Tibial nerve (tissue), 4 donors: ENCODE data around the gene DOCK9. TPM values are rescaled to one million over a fixed set of nuclear protein-coding genes. Genes with fewer than 3 reads are reported as not detected.

Experiments
- DNase-seq, 2 donors: peaks; one replicate each; pipeline ENCODE4 v3.0.0-alpha.2; 2019; ENCODE audit warnings: low spot score in 2 of 2
- H3K27ac ChIP-seq, 4 donors: fragments of 200-600 bp; sonication (generic) in 3 of 4; one replicate each; pipeline ENCODE4 v1.5.1; 2017 to 2019; ENCODE audit warnings: mild to moderate bottlenecking in 1 of 4
- H3K27me3 ChIP-seq, 2 donors: fragments of 200-600 bp; sonication (generic) in 1 of 2; one replicate each; pipeline versions ENCODE4 v1.5.1 to v1.6.0; 2017 to 2019
- H3K36me3 ChIP-seq, 3 donors: fragments of 200-600 bp; sonication (generic); one replicate each; pipeline ENCODE4 v1.5.1; 2018 to 2019
- H3K4me1 ChIP-seq, 4 donors: fragments of 200-600 bp; sonication (generic) in 3 of 4; one replicate each; pipeline ENCODE4 v1.5.1; 2017 to 2019
- H3K4me3 ChIP-seq, 4 donors: fragments of 200-600 bp; sonication (generic) in 3 of 4; one replicate each; pipeline ENCODE4 v1.5.1; 2017 to 2019; ENCODE audit warnings: mild to moderate bottlenecking in 1 of 4, moderate library complexity in 1 of 4
- H3K9me3 ChIP-seq, 4 donors: fragments of 200-600 bp; sonication (generic) in 3 of 4; one replicate each; pipeline ENCODE4 v1.5.1; 2017 to 2019
- EP300 ChIP-seq, 2 donors: sonication (generic); formaldehyde crosslinking; IDR thresholded peaks; one replicate each; pipeline ENCODE4 v1.6.1; 2017; ENCODE audit warnings: antibody characterized with exemption in 2 of 2, mild to moderate bottlenecking in 1 of 2
- POLR2A ChIP-seq, 2 donors: fragments of 450-650 bp; IDR thresholded peaks; one replicate each; pipeline ENCODE4 v1.6.1; 2017; ENCODE audit warnings: antibody characterized with exemption in 2 of 2, mild to moderate bottlenecking in 2 of 2, moderate library complexity in 2 of 2
- WGBS, 2 donors: methylation state at CpG; one replicate each; pipeline ENCODE4 v1.1.5; 2018; 5-methylcytosine and 5-hydroxymethylcytosine counted together
- total RNA-seq, 4 donors: library from RNA; depleted of rRNA; stranded (reverse); fragments of >200 nt; gene quantifications; one replicate each; pipeline ENCODE4 v1.1.0, GENCODE V29; 2016
- TF ChIP-seq, protein P1 (sequence below), 5 experiments: fragments of 200-600 bp in 3 of 5; fragments of 450-650 bp in 2 of 5; sonication (generic) in 3 of 5; IDR thresholded peaks; one replicate each; pipeline ENCODE4 v1.5.1; 2016 to 2019; ENCODE audit warnings: antibody characterized with exemption in 5 of 5, mild to moderate bottlenecking in 3 of 5, moderate library complexity in 2 of 5

DOCK9 gene
- total RNA-seq, 4 donors from 2014 or later, result 147 to 258 (median 243) TPM

DNA sequence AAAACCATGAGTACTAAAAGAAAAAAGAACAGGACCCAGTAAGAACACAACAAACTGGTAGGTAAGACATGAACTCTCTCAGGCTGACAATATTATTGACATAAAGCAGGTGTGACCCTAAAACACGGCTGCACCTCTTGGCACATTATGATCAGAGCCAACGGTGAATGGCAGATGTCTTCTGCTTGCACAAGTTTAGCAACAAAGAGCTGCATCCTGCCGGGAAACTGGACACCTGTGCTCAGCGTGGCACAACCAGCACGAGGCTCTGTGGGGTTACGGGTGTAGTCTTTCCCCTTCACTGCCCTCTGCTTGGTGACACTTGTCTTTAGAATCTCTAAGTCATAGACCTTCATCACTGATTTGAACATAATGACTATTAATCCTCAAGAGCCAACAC lies 97.9 kb downstream of the DOCK9 start:
- WGBS, 2 donors, result 82 to 83% methylated on average over 6 of the region's 6 CpGs
- no peaks in the 10 kb centered on the region for H3K27me3 ChIP-seq
- peaks cover 0 to 16% (median 0%) of the 10 kb centered on the region in 4 donors for H3K4me1 ChIP-seq
- H3K9me3 ChIP-seq, result no peaks in the 10 kb centered on the region
- DNase-seq, result no peak
- peaks cover 0 to 94% (median 5%) of the 10 kb centered on the region in 3 donors for H3K36me3 ChIP-seq
- TF ChIP-seq EP300 (IDR thresholded peaks at IDR 0.05), result no peak
- TF ChIP-seq, protein P1, sequence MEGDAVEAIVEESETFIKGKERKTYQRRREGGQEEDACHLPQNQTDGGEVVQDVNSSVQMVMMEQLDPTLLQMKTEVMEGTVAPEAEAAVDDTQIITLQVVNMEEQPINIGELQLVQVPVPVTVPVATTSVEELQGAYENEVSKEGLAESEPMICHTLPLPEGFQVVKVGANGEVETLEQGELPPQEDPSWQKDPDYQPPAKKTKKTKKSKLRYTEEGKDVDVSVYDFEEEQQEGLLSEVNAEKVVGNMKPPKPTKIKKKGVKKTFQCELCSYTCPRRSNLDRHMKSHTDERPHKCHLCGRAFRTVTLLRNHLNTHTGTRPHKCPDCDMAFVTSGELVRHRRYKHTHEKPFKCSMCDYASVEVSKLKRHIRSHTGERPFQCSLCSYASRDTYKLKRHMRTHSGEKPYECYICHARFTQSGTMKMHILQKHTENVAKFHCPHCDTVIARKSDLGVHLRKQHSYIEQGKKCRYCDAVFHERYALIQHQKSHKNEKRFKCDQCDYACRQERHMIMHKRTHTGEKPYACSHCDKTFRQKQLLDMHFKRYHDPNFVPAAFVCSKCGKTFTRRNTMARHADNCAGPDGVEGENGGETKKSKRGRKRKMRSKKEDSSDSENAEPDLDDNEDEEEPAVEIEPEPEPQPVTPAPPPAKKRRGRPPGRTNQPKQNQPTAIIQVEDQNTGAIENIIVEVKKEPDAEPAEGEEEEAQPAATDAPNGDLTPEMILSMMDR (IDR thresholded peaks at IDR 0.05), result no peak
- no peak for TF ChIP-seq POLR2A (IDR thresholded peaks at IDR 0.05)
- H3K27ac ChIP-seq, result peak overlapping the region in 1 of 4 donors; percentile 31
- H3K4me3 ChIP-seq, result no peak overlapping the region

DNA sequence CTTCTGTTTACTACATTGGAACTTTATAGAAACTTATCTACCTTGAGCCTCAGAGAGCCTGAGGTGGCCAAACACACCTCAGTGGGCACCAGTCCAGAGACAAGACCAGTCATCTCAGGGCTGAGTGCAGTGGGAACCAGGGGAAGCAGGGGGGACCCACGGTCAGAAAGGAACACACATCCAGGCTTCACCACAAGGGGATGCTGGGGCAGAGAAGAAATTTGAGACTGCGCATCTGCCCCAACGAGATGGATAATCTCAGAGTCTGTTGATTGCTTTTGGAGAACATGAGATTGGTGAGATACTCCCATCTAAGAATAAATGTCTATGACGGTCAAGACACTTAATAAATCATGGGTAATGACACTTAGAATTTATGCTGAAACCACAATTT lies 98.7 kb downstream of the DOCK9 start:
- H3K27me3 ChIP-seq, result no peaks in the 10 kb centered on the region
- DNase-seq, result no peak
- peak overlapping the region in 2 of 4 donors; percentile 14 to 51 for H3K27ac ChIP-seq
- 65 to 71% methylated on average over 4 of the region's 4 CpGs for WGBS, 2 donors
- TF ChIP-seq, protein P1 (IDR thresholded peaks at IDR 0.05), result no peak
- TF ChIP-seq EP300 (IDR thresholded peaks at IDR 0.05) (no peak), POLR2A (IDR thresholded peaks at IDR 0.05) (no peak)
- H3K4me1 ChIP-seq, result peaks cover 0 to 16% (median 0%) of the 10 kb centered on the region in 4 donors
- no peak overlapping the region for H3K4me3 ChIP-seq
- H3K36me3 ChIP-seq, result peaks cover 0 to 94% (median 3%) of the 10 kb centered on the region in 3 donors
- no peaks in the 10 kb centered on the region for H3K9me3 ChIP-seq

DNA sequence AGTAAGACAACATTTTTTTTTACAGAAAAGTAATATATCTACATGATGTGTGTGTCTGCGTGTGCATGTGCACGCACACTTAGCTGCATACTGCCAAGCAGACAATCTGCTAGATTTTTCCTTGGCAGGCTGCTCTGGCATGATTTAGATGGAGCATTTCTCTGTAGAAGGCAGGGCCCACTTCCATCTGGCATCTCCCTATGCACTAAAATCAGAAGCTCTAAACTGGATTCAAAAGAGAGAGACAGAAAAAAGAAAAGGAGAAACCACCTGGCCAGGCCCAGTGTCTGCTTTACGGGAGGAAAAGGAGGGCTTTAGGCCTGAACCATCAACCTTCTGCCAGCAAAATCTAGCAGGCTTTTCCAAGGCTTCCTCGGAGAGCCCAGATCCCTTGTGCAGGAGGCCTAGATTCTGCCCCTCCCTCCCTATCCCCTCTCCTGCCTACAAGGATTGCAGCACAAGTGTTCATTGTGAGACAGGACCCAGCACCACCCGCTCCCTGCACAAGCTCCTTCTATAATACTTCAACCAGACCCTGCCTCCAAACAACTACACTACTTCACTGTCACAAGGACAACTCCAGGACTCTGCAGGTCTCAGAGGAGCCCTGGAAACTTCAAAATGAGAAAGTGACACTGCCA lies 99.3 kb downstream of the DOCK9 start:
- H3K4me1 ChIP-seq, result peaks cover 0 to 13% (median 0%) of the 10 kb centered on the region in 4 donors
- H3K27ac ChIP-seq, result peak overlapping the region in 2 of 4 donors; percentile 14 to 51
- WGBS, 2 donors, result 63 to 67% methylated on average over 5 of the region's 5 CpGs
- H3K36me3 ChIP-seq, result peaks cover under 1 to 94% (median 3%) of the 10 kb centered on the region in 3 donors
- no peak for TF ChIP-seq POLR2A (IDR thresholded peaks at IDR 0.05)
- no peak for TF ChIP-seq EP300 (IDR thresholded peaks at IDR 0.05)
- TF ChIP-seq, protein P1 (IDR thresholded peaks at IDR 0.05), result no peak
- H3K27me3 ChIP-seq, result no peaks in the 10 kb centered on the region
- H3K4me3 ChIP-seq, result no peak overlapping the region
- peaks cover 0 to 4% (median 0%) of the 10 kb centered on the region in 4 donors for H3K9me3 ChIP-seq
- DNase-seq, result no peak

DNA sequence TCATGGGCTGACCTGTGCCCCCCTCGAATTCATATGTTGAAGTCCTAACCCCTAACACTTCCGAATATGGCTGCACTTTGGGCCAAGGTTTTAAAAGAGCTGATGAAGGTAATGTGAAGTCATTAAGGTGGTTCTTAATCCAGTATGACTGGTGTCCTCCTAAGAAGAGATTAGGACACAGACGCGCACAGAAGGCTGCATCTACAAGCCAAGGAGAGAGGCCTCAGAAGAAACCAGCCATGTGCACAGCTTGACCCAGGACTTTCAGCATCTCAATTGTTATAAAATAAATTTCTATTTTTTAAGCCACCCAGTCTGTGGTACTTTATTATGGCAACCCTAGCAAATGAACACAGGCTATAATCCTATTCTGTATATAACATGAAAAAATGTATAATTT lies 99.9 kb downstream of the DOCK9 start:
- H3K36me3 ChIP-seq, result peaks cover 3 to 94% (median 4%) of the 10 kb centered on the region in 3 donors
- TF ChIP-seq EP300 (IDR thresholded peaks at IDR 0.05), result no peak
- TF ChIP-seq, protein P1 (IDR thresholded peaks at IDR 0.05), result no peak
- TF ChIP-seq POLR2A (IDR thresholded peaks at IDR 0.05), result no peak
- no peak overlapping the region for H3K4me3 ChIP-seq
- H3K9me3 ChIP-seq, result peaks cover 0 to 10% (median 0%) of the 10 kb centered on the region in 4 donors
- WGBS, 2 donors, result 83 to 87% methylated on average over 4 of the region's 4 CpGs
- DNase-seq, result no peak
- H3K4me1 ChIP-seq, result peaks cover 0 to 11% (median 0%) of the 10 kb centered on the region in 4 donors
- no peaks in the 10 kb centered on the region for H3K27me3 ChIP-seq
- H3K27ac ChIP-seq, result no peak overlapping the region

DNA sequence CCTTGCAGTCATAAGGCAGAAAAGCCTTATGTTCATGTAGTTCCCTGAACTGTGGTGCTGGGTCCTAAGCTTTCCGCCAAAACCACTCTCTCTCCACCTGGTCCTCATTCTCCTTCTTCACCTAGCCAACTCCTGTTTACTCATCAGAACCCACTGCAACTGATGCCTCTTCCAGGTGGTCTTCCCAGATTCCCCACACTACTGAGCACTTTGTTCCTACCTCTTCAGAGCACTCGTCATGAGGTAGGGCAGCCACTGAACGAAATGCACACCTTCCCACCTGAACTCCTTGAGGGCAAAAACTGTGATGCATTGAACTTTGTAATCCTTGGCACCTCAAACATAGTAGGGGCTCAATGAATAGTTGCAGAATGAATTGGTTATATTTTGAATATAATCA lies 100.4 kb downstream of the DOCK9 start:
- Histone ChIP-seq H3K27ac (no peak overlapping the region), H3K36me3 (peaks cover 3 to 94% (median 4%) of the 10 kb centered on the region in 3 donors), H3K9me3 (peaks cover 0 to 10% (median 0%) of the 10 kb centered on the region in 4 donors), H3K4me3 (no peak overlapping the region), H3K27me3 (no peaks in the 10 kb centered on the region), H3K4me1 (peaks cover 0 to 11% (median 0%) of the 10 kb centered on the region in 4 donors)
- WGBS, 2 donors, result 92 to 94% methylated on average over 3 of the region's 3 CpGs
- TF ChIP-seq POLR2A (IDR thresholded peaks at IDR 0.05), result no peak
- no peak for TF ChIP-seq EP300 (IDR thresholded peaks at IDR 0.05)
- TF ChIP-seq, protein P1 (IDR thresholded peaks at IDR 0.05), result no peak
- no peak for DNase-seq
